Pons (tissue), 1 donor: ENCODE results near the gene PLEKHA7.

Source experiments
- DNase-seq: peaks from one replicate; pipeline ENCODE4 v3.0.0-alpha.2; 2016; ENCODE audit warnings: low spot score

The PLEKHA7 gene

GRCh38 chr11:16789560-16790485 is 224.4 kb downstream of the PLEKHA7 start:
- DNase-seq, result no peak

GRCh38 chr11:16789063-16789420 is 225.2 kb downstream of the PLEKHA7 start:
- no peak for DNase-seq

- DNase-seq, result peak; percentile 57
These were observed 225.8 kb downstream of the PLEKHA7 start for GRCh38 chr11:16788141-16789062.

GRCh38 chr11:16787035-16787742 is 227.0 kb downstream of the PLEKHA7 start:
- no peak for DNase-seq

- no peak for DNase-seq
These were observed 228.1 kb downstream of the PLEKHA7 start for GRCh38 chr11:16786131-16786530.

DNA sequence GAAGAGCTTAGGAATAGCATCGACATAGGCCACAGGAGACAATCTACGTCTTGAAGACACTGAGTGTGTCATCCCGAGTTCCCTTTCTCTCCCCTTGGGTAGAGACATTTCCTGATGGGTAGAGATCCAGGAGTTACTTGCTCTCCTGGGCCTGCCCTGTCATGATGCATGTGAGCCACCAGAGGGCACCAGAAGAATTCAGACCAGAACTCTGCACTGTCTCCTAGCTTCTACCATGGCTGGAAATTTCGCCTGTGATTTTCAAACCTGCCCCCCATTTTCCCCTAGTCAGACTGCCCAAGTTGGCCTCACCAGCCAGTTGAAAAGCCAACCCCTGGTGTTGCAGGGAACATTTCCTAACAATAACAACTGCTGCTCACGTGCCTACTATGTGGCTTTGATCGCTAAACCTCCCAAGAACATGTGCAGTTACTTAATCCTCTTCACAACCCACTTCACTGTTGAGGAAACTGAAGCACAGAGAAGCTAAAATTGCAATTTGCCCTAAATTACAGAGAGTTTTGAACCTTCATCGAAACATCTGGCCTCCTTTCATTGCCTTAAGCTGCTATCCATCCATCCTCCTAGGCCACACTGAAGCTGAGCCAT is 228.6 kb downstream of the PLEKHA7 start:
- DNase-seq, result peak; percentile 81

DNA sequence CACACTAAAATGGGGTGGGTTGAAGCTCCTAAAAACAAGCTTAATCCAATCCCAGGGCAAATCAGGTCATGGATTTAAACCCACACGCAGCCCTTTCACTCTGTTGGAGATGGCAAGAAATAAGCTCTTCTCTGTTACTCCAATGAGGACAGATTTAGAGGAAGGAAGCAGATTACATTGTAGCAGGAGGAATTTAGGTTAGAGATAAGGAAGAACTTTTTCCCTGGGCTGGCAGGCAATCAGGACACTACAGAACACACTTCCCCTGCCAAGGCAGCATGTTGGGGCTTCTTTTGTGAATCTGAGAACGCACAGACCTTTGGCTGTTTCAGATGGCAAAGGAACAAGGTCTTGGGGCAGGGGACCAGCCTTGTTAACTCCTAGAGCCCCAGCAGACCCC is 229.5 kb downstream of the PLEKHA7 start:
- no peak for DNase-seq

DNA sequence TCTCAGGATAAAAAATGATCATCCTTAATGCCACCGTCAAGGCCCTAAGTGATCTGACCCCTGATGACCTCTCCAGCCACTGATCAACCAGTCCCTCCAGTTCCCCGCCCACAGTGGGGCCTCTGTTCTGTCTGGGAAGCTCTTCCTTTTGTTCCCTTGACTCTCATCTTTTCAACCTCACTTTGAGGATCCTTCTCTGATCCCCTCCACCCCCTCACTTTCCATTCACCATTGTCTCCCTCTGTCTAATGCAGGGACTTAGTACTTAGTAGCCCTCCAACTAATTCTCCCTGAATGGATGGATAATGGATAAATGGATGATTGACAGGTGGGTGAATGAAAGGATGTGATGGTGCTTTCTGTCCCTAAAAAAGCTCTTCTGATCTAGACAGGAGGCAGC is 230.1 kb downstream of the PLEKHA7 start:
- DNase-seq, result no peak

DNA sequence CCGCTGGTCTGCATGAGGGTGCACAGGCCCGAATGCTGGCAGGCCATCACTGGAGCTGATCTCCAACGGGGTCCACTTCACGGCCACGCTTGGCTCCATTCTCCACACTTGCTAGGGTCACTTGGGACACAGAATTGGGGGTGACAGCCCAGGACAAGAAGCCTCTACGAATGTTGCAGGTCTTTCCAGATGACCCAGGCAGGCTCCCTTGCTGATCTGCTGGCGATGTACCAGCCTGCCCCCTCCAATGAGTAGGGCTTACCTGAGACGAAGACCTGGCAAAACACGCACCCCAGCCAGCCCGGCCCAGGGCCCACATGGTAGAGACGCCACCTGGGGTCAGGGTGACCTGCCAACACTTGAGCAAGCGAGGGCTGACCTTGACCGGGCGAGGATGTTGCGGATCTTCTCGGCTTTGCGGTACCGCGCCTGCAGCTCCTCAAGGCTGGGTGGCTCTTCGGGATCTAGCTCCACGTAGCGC is 230.9 kb downstream of the PLEKHA7 start:
- DNase-seq, result no peak

- DNase-seq, result no peak
These were observed 232.0 kb downstream of the PLEKHA7 start for GRCh38 chr11:16781936-16782919.

DNA sequence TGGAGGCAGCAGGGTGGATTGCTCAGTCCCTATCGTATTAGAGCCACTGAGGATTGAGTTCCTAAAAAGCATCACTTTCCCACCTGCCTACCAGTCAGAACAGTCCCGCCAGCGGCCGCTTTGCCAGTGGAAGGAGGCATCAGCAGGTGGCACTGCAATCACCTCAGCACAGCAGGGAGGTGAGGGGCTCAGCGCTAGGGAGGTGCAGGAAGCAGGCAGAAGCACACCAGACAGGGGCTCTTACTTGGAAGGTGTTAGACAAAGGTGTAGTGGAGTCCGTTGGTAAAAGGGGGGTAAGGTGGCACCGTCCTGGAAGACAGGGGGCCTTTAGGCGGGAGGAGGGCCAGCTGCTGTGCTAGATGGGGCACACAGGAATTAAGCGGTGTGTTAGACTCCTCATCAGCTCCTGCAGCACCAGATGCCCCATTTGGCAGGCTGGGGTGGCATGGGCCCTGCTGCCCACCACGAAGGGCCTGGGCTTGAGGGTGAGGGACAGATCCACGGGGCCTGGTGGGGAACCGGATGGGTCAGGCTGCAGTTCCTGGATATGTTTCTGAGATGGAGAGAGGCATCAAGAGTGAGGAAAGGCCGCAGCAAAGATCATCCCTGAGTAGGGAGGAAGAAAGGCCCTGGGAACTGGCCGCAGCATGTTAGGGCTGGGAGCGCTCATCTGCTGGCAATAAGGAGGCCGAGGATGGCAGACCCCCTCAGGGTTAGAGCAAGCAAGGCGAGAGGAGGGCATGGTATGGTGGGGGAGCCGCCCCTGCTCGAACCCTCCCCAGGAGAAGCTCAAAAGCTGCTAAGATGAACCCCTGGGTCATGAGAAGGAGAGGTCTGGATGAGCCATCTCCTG is 233.3 kb downstream of the PLEKHA7 start:
- DNase-seq, result no peak

DNA sequence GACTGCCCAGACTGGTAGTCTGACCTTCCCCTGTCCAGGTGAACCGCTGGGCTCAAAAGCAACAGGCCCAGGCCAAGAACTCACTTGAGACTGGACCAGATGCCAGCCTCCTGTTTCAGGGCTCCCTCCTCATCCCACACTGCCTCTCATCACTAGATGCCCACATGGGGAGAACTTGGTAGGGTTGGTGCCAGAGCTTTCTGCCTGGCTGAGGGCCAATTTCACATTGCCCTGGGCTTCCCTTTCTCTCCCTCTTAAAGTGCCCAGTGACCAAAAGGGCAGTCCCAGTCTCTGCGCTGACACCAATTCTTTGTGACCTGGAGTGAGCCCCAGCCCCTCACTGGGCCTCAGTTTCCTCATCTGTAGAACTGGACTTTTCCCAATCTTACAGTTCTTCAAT is 234.1 kb downstream of the PLEKHA7 start:
- no peak for DNase-seq

DNA sequence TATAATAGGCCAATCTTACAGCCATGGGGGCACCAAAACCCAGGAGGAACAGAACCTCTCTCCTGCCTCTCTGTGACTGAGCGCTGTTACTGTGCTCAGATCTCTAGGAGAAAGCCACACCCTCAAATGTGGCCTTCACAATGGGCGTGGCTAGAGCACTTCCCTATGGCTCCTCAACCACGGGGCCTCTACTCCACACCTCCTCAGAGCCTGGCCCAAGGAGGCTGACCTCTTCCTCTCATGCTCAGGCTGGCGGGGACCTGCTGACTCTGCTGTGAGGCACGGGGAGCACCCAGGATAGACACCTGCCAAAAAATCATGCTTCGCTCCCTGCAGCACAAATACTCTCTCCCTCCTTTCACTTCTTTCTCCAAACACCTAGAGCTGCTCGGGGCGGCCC is 234.8 kb downstream of the PLEKHA7 start:
- DNase-seq, result no peak

DNA sequence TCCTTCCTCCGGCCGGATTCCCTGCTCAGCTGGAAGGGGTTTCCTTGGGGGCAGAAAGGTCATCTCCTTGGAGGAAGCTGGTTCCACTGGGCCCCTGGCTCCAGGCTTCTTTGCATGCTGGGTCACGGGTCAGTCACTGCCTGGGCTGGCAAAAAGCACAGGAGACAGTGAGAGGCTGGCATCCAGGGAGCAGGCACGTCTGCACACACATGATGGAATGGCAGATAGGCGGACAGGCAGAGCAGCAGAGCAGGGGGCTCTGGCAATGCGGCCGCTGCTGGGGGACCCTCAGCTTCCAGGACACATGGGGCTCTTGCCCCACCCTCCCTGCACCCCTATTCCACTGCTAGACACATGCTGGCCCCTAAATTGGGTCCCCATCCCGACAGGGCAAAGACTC is 235.3 kb downstream of the PLEKHA7 start:
- DNase-seq, result no peak

DNA sequence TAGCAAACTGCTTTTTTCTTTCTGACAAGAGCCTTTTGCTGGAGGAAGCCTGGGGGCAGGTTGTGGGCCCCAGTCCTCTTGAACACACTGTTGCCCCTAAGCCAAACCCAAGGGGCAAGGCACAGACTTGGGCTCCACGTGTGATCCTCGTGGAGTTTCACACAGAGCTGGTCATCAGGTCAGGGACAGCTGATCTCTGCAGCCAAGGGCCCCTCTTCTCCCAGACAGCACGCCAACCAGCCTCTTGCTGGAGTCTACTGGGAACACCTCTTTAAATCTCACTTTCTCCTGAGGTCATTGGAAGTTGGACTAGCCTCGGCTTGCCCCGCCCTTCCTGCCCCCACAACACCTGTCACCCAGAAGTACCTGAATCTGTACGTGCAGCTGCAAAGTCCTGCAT is 235.9 kb downstream of the PLEKHA7 start:
- no peak for DNase-seq

GRCh38 chr11:16777613-16777975 is 236.6 kb downstream of the PLEKHA7 start:
- DNase-seq, result no peak

GRCh38 chr11:16776711-16777612 is 237.3 kb downstream of the PLEKHA7 start:
- no peak for DNase-seq

DNA sequence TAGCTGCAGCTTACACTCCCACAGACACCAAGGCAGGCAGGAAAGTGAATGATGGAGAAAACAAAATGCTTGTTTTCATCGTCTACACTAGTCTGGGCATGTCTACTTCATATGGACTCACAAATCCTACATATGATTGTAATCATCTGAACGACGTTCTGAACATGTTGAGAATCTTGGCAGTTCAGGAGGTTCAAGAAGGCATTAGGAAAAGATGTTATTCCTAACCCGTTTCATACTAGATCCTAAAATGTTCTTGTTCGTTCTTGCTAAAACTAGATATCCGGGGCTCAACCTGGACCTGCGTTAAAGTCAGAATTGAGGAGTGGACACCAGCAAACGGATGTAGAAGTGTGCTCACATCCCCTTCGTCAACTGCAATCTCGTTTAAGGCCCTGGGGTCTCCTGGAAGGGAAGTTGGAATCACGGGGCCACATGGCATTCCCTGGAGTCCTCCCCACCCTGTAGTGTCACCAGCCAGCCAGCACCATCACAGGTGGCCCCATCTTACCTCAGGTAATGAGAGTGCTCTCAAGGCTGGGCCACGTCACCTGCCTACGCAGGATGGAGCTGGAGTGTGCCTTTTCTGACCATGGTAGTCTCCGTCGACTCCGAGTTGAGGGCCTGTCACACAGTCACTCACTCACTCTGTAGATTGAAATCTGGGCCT is 238.5 kb downstream of the PLEKHA7 start:
- no peak for DNase-seq
